ENCODE data around the gene PNPO. TPM values are rescaled to one million over a fixed set of nuclear protein-coding genes. Genes with fewer than 3 reads are reported as not detected.

Gene PNPO
- total and polyA plus RNA-seq, 2 of the 13 experiments (the other 11 are each of a cell fraction or from before 2014, with no cell fraction given) = 47.9 to 63.3 TPM

- TF ChIP-seq ZNF484 (CRISPR knock-in tag; IDR thresholded peaks at IDR 0.05; ENCODE audit: borderline replicate concordance, low read depth) (no peak), ZBTB42 (CRISPR knock-in tag; IDR thresholded peaks at IDR 0.05) (no peak), JDP2 (CRISPR knock-in tag; IDR thresholded peaks at IDR 0.05; ENCODE audit: borderline replicate concordance) (no peak), HIVEP1 (CRISPR knock-in tag; IDR thresholded peaks at IDR 0.05) (no peak), DNMT1 (CRISPR knock-in tag; IDR thresholded peaks at IDR 0.05) (no peak), ZNF75D (CRISPR knock-in tag; IDR thresholded peaks at IDR 0.05; ENCODE audit: borderline replicate concordance) (no peak), NFKBIZ (CRISPR knock-in tag; IDR thresholded peaks at IDR 0.05) (no peak), MAFF (IDR thresholded peaks at IDR 0.05; ENCODE audit: low read depth, low read length) (no peak), ZC3H13 (CRISPR knock-in tag; IDR thresholded peaks at IDR 0.05) (no peak), SAP130 (CRISPR knock-in tag; IDR thresholded peaks at IDR 0.05; ENCODE audit: low read depth) (0 out of 2 replicates have a peak, but pooled peaks have one; percentile 7), HCFC1 (IDR thresholded peaks at IDR 0.05; ENCODE audit: low read depth, low read length) (no peak), MIER2 (CRISPR knock-in tag; IDR thresholded peaks at IDR 0.05) (0 out of 2 replicates have a peak, but pooled peaks have one; percentile 19), ZFP91 (CRISPR knock-in tag; IDR thresholded peaks at IDR 0.05; ENCODE audit: borderline replicate concordance) (0 out of 2 replicates have a peak, but pooled peaks have one; percentile 3), KIAA2018 (CRISPR knock-in tag; IDR thresholded peaks at IDR 0.05; ENCODE audit: borderline replicate concordance) (no peak), SALL1 (CRISPR knock-in tag; IDR thresholded peaks at IDR 0.05) (no peak), SRSF9 (IDR thresholded peaks at IDR 0.05; ENCODE audit: borderline replicate concordance, insufficient read depth, low read depth, low read length, poor library complexity, severe bottlenecking) (no peak), FOXA3 (CRISPR knock-in tag; IDR thresholded peaks at IDR 0.05) (peak; percentile 33; the same call in 1 of the 2 replicates), ZNF563 (CRISPR knock-in tag; IDR thresholded peaks at IDR 0.05) (no peak), EED (CRISPR knock-in tag; IDR thresholded peaks at IDR 0.05) (no peak), PCBP1 (IDR thresholded peaks at IDR 0.05; ENCODE audit: borderline replicate concordance, low read depth, low read length) (no peak), ZNF44 (CRISPR knock-in tag; IDR thresholded peaks at IDR 0.05) (no peak), KLF13 (CRISPR knock-in tag; IDR thresholded peaks at IDR 0.05) (no peak), HMG20A (CRISPR knock-in tag; IDR thresholded peaks at IDR 0.05; ENCODE audit: borderline replicate concordance) (peak; percentile 16; the same call in 1 of the 2 replicates)
These were observed 9.5 kb upstream of the PNPO start (continued) for GRCh38 chr17:47931848-47932247.
